ENCODE data around the gene ITGB5.

- TF ChIP-seq POLR2A (IDR thresholded peaks at IDR 0.05; ENCODE audit: low read length) (no peak), GATA1 (IDR thresholded peaks at IDR 0.05; ENCODE audit: low read depth, low read length) (no peak)
Observed at GRCh38 chr3:124799676-124800075, 87.5 kb downstream of the ITGB5 start.
